NCI-H187 (cell line): ENCODE results near the gene SREK1IP1.

Experiments
- DNase-seq, 2 experiments: peaks; one replicate each; lab custom pipeline; 2025; lab: John Stamatoyannopoulos, UW

SREK1IP1 gene

GRCh38 chr5:64680289-64680688, 88.2 kb downstream of the SREK1IP1 start:
- no peak for DNase-seq

GRCh38 chr5:64678374-64678773, 90.1 kb downstream of the SREK1IP1 start:
- no peak for DNase-seq

GRCh38 chr5:64671678-64672077, 96.8 kb downstream of the SREK1IP1 start:
- no peak for DNase-seq

- DNase-seq, result no peak
Observed at GRCh38 chr5:64670277-64670676, 98.2 kb downstream of the SREK1IP1 start.
